ENCODE data around the gene CCNG1. TPM values are rescaled to one million over a fixed set of nuclear protein-coding genes. Genes with fewer than 3 reads are reported as not detected.

Gene CCNG1
- total RNA-seq, 1 experiment from 2014 or later = 100 TPM

GRCh38 chr5:163489055-163489744, 51.8 kb downstream of the CCNG1 start:
- DNase-seq (ENCODE audit: low read depth) = peak; percentile 27

- no peak for DNase-seq (ENCODE audit: low read depth)
Measured at GRCh38 chr5:163489745-163490075, 52.3 kb downstream of the CCNG1 start.

Small RNA genes lying within 50 kb of the gene (small RNA-seq; reads per million reads assigned to genes)
- gene AC008723.1 = not detected

Other genes with a start within 250 kb of the CCNG1 start
- 23.2 and 27.6 TPM in 2 replicates for gene NUDCD2, start 22.5 kb downstream of the CCNG1 start, total RNA-seq (2014; rRNA removed; shearing (Covaris generic))
- 67.6 and 71.2 TPM in 2 replicates for gene HMMR, start 23.0 kb downstream of the CCNG1 start, total RNA-seq (2014; rRNA removed; shearing (Covaris generic))
- 37.5 and 63.4 TPM in 2 replicates for gene MAT2B, start 68.0 kb downstream of the CCNG1 start, total RNA-seq (2014; rRNA removed; shearing (Covaris generic))

Data from HT1080 (cell line).